Activated CD4-positive, alpha-beta T cell treated with anti-CD3 and anti-CD28 coated beads for 36 hours (primary cell): ENCODE measurements around the gene PMS1. TPM values are rescaled to one million over a fixed set of nuclear protein-coding genes. Genes with fewer than 3 reads are reported as not detected.

Experiments
- ATAC-seq: fragments of 200-7000 bp; cut with Tn5 transposase; one replicate; pipeline ENCODE4 v1.10.0; 2021; ENCODE audit warnings: mild to moderate bottlenecking, moderate library complexity
- CTCF ChIA-PET: fragments of 350-600 bp; sonication (Branson Sonifier 250); formaldehyde crosslinking; loops from one replicate; lab custom pipeline; 2021; ENCODE audit warnings: antibody characterized with exemption; lab: Charles Lee
- POLR2A ChIA-PET: fragments of 350-600 bp; sonication (Branson Sonifier 250); formaldehyde crosslinking; loops from one replicate; lab custom pipeline; 2021; ENCODE audit warnings: antibody characterized with exemption, inconsistent platforms; lab: Charles Lee
- DNase-seq: peaks from one replicate; pipeline ENCODE4 v3.0.0-alpha.2; 2020
- H3K27ac Mint-ChIP-seq: one replicate; pipeline ENCODE4 v1.8.0; 2021; ENCODE audit warnings: mixed read lengths
- H3K27me3 Mint-ChIP-seq: one replicate; pipeline ENCODE4 v1.8.0; 2021; ENCODE audit warnings: mixed read lengths
- H3K36me3 Mint-ChIP-seq: one replicate; pipeline ENCODE4 v1.8.0; 2021; ENCODE audit warnings: low read depth, mixed read lengths
- H3K4me1 Mint-ChIP-seq: one replicate; pipeline ENCODE4 v1.8.0; 2021; ENCODE audit warnings: mixed read lengths
- H3K4me3 Mint-ChIP-seq: one replicate; pipeline ENCODE4 v1.8.0; 2021; ENCODE audit warnings: mild to moderate bottlenecking, moderate library complexity, mixed read lengths
- H3K9me3 Mint-ChIP-seq: one replicate; pipeline ENCODE4 v1.8.0; 2021; ENCODE audit warnings: low read depth, mixed read lengths
- intact Hi-C, 2 experiments: fragments of 100-400 bp; cut with DNase I in 1 of 2; cut with micrococcal nuclease in 1 of 2; formaldehyde crosslinking; loops; one replicate each; pipeline versions ENCODE4 v1.14.2 to v1.15.1; 2022 to 2024; cut with DNase I, micrococcal nuclease
- total RNA-seq, 2 experiments: library from RNA; stranded (reverse); gene quantifications; one replicate each; pipeline ENCODE4 v1.2.3, GENCODE V29; 2021

PMS1 gene
- total RNA-seq, 2 experiments from 2014 or later = 45.8 to 47.4 TPM

DNA sequence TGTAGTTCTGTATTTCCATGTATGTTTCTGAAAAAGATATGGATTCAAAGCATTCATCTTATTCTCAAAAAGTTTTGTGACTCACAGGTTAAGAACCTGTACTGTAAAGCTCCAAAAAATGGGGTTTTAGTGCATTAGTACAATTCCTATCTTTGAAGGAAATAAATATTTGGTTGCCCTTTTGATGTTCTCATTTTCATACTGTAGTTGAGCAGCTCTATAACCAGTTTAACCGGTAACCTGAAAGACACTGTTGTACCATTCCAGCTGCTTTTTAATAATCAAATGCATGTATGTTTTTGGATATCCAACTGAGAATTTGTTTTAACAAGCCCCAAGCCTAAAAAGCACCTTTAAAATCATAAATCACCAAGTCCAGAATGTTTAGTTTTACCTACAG lies 12.0 kb upstream of the PMS1 start:
- ATAC-seq = no peak
- H3K4me3 Mint-ChIP-seq = no peak overlapping the region
- no peaks in the 10 kb centered on the region for H3K9me3 Mint-ChIP-seq
- DNase-seq = no peak
- CTCF ChIA-PET = interaction anchor here (2.0 to 3.9 kb wide), 2 partner anchors 9 to 22 kb away, joined by 5 to 21 read pairs; partner anchors contain the start of gene OSGEPL1
- no peaks in the 10 kb centered on the region for H3K27me3 Mint-ChIP-seq
- POLR2A ChIA-PET = interaction anchor here (1.2 kb wide), 1 partner anchor 10 kb away, joined by 4 read pairs; the partner anchor contains the start of gene OSGEPL1
- peaks cover 29% of the 10 kb centered on the region for H3K36me3 Mint-ChIP-seq
- H3K4me1 Mint-ChIP-seq = peaks cover 3% of the 10 kb centered on the region
- intact Hi-C loops = no loop called here
- H3K27ac Mint-ChIP-seq = peak overlapping the region; percentile 2

DNA sequence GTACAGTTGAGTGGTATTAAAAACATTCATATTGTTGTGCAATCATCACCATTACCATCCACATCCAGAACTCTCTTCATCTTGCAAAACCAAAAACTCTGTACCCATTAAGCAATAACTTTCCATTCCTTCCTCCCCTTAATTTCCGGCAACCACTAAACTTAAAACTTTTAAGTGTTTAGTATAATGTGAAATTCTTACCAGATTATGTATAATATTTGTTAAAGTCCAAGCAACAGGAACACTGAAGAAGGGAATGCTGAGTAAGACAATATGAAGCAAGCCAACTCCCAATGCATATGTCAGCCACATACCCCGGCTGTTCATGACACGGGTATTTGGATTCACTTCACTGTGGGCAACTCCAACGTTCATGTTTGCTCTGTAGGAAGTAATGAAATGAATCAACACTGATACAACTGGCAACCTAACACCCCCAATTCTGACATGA lies 2.0 kb upstream of the PMS1 start:
- ATAC-seq (no peak), DNase-seq (peak; percentile 48)
- ChIA-PET POLR2A (no interaction called here), CTCF (interaction anchor here (0.9 to 1.4 kb wide), 3 partner anchors 8 to 20 kb away, joined by 3 to 9 read pairs (median 3); partner anchors contain the start of gene OSGEPL1)
- H3K4me1 Mint-ChIP-seq = peaks cover 57% of the 10 kb centered on the region
- intact Hi-C loops = loop anchor here (5.0 to 10.0 kb wide), 3 partner anchors 200 to 1853 kb away; partner anchors contain the start of genes SLC40A1 (in 1 of the 2) and WDR75 (in 1 of the 2)
- peaks cover 60% of the 10 kb centered on the region for H3K36me3 Mint-ChIP-seq
- no peaks in the 10 kb centered on the region for H3K27me3 Mint-ChIP-seq
- H3K4me3 Mint-ChIP-seq = peak overlapping the region; percentile 74
- H3K9me3 Mint-ChIP-seq = no peaks in the 10 kb centered on the region
- peak overlapping the region; percentile 89 for H3K27ac Mint-ChIP-seq

DNA sequence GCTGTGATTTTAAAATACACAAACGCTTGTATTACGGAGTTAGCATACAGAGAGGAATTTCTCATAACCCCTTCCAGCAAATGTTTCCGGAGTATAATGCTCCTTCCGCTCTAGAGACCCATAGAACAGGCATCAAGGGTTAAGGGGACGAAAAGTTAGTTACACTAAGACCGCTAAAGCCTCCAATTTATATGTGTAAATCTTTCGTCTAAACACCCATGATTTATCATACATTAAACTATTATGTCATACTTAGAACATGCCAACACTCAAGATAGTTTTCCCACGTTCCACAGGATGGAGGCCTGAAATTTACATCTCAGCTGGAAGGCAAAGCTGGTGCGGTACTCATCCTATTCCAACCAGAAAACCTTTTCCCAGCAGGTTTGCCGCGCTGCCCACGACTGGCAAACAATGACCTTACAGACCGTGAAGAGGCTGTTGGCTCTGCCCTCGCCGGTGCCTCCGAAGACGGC lies 761 bp upstream of the PMS1 start:
- CTCF ChIA-PET = interaction anchor here (0.6 to 1.7 kb wide), 3 partner anchors 19 to 1093 kb away, joined by 3 to 11 read pairs (median 7); partner anchors contain the start of gene OSGEPL1
- Mint-ChIP-seq H3K27ac (peak overlapping the region; percentile 89), H3K4me1 (peaks cover 55% of the 10 kb centered on the region), H3K36me3 (peaks cover 63% of the 10 kb centered on the region), H3K4me3 (peak overlapping the region; percentile 74), H3K9me3 (no peaks in the 10 kb centered on the region), H3K27me3 (no peaks in the 10 kb centered on the region)
- POLR2A ChIA-PET = interaction anchor here (0.6 to 1.1 kb wide), 3 partner anchors 19 to 142 kb away, joined by 3 to 7 read pairs (median 3); partner anchors contain the start of gene OSGEPL1
- ATAC-seq (peak; percentile 5), DNase-seq (no peak)
- intact Hi-C loops = loop anchor here (5.0 to 10.0 kb wide), 3 partner anchors 201 to 1851 kb away; partner anchors contain the start of genes SLC40A1 (in 1 of the 2) and WDR75 (in 1 of the 2)

DNA sequence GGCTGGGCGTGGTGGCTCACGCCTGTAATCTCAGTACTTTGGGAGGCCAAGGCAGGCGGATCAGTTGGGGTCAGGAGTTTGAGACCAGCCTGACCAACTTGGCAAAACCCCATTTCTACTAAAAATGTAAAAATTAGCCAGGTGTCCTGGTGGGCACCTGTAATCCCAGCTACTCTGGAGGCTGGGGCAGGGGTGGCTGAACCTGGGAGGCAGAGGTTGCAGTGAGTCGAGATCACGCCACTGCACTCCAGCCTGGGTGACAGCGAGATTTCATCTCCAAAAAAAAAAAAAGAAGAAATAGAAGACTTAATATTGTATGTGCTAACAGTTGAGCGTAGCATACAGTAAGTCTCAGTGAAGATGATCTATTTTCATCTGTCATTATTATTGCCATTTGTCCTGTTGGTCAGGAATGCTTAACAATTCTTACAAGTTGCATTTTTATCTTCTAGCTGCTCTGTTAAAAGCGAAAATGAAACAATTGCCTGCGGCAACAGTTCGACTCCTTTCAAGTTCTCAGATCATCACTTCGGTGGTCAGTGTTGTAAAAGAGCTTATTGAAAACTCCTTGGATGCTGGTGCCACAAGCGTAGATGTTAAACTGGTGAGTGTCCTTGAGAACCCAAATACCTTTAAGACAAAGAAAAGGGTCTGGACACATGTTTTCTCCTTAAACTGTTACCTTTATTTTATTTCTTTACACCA lies 7.2 kb downstream of the PMS1 start:
- ChIA-PET CTCF (interaction anchor here (3.7 kb wide), 1 partner anchor 29 kb away, joined by 14 read pairs; the partner anchor contains the start of gene OSGEPL1), POLR2A (no interaction called here)
- Mint-ChIP-seq H3K36me3 (peaks cover 48% of the 10 kb centered on the region), H3K4me1 (peaks cover 12% of the 10 kb centered on the region), H3K9me3 (no peaks in the 10 kb centered on the region), H3K27me3 (no peaks in the 10 kb centered on the region), H3K27ac (peak overlapping the region; percentile 43), H3K4me3 (no peak overlapping the region)
- ATAC-seq (no peak), DNase-seq (no peak)
- intact Hi-C loops = no loop called here

DNA sequence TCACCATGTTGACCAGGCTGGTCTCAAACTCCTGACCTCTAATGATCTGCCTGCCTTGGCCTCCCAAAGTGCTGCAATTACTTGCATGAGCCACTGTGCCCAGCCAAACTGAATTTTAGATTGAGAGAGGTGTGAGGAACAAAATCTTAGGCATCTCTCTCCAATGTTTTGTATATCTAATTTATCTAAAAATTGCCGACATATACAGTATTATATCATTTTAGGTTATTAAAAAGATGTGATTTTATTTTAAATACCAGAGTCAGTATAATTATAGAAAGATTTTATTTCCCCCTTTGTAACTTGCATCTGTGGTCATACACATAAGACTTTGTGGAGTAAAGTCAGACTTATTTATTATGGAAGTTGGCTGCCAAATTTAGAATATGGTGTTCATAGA lies 10.1 kb downstream of the PMS1 start:
- H3K36me3 Mint-ChIP-seq = peaks cover 46% of the 10 kb centered on the region
- no peak for ATAC-seq
- no peaks in the 10 kb centered on the region for H3K9me3 Mint-ChIP-seq
- CTCF ChIA-PET = interaction anchor here (1.4 kb wide), 1 partner anchor 32 kb away, joined by 4 read pairs; the partner anchor contains the start of gene OSGEPL1
- intact Hi-C loops = no loop called here
- no peak overlapping the region for H3K27ac Mint-ChIP-seq
- POLR2A ChIA-PET = no interaction called here
- peaks cover 15% of the 10 kb centered on the region for H3K4me1 Mint-ChIP-seq
- no peak overlapping the region for H3K4me3 Mint-ChIP-seq
- DNase-seq = no peak
- H3K27me3 Mint-ChIP-seq = no peaks in the 10 kb centered on the region

DNA sequence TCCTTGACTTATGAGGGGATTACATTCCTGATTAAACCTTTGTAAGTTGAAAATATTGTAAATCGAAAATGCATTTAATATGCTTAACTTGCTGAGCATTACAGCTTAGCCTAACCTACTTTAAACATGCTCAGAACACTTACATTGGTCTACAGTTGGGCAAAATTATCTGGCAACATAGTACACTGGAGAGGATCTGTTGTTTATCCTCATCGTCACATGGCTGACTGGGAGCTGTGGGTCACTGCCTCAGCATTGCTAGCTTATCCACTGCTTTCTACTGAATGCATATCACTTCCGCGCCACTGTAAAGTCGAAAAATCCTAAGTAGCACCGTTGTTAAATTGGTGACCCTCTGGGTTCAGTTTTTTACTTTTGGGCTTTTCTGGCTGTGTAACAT lies 13.7 kb downstream of the PMS1 start:
- Mint-ChIP-seq H3K36me3 (peaks cover 38% of the 10 kb centered on the region), H3K4me3 (no peak overlapping the region), H3K27ac (no peak overlapping the region), H3K27me3 (no peaks in the 10 kb centered on the region), H3K4me1 (peaks cover 10% of the 10 kb centered on the region), H3K9me3 (no peaks in the 10 kb centered on the region)
- POLR2A ChIA-PET = no interaction called here
- ATAC-seq (no peak), DNase-seq (no peak)
- CTCF ChIA-PET = interaction anchor here (1.4 to 1.6 kb wide), 4 partner anchors 8 to 243 kb away, joined by 3 to 5 read pairs (median 3); no protein-coding TSS in a partner anchor
- intact Hi-C loops = loop anchor here (2.0 to 5.0 kb wide), 2 partner anchors 273 to 274 kb away; no protein-coding TSS in a partner anchor

DNA sequence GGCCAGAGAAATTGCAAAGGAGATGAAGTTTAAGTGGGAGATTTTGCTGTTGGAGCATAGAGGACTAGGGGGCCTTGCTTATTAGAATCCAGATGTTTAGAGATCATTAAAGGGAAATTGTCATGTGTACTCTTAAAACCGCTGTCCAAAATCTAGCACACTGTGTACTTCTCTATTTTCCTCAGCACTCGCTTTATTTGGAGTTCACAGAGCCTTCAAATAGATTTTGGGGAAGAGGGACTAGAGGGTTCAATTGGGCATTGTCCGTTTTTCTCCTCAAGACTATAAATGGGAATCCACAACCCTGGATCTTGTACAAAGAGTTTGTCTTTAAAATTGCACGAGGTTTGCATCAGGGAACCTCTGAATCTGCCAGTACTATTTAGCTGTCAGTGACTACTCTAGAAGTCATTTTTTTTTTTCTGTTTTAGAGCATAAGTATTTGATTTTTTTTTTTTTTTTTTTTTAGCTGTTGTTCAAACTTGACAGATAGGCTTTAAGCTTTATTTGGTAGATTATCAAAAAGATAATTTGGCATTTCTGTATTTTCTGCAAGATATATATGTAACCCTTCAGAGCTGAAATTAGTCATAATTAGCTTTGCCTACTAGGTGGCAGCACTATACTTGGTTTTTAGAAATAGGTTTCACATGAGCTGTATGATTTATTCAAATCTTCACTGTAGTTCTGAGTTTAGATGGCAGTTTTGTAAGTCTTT lies 14.2 kb downstream of the PMS1 start:
- H3K36me3 Mint-ChIP-seq = peaks cover 34% of the 10 kb centered on the region
- H3K4me1 Mint-ChIP-seq = peaks cover 10% of the 10 kb centered on the region

DNA sequence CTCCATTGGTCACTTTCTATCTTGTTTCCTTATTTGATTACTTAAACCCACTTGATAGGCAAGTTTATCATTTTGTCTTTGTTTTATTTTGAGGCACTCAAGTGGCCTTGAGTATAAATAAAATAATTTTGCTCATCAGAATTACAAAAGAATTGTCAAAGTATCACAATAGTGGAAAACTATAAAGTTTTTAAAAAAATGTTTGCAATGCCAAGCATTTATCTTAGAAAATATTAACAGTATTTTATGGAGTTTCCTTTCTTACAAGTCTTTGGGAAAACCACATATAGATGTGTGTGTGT lies 14.7 kb downstream of the PMS1 start:
- intact Hi-C loops = loop anchor here (2.0 to 5.0 kb wide), 2 partner anchors 272 to 273 kb away; no protein-coding TSS in a partner anchor
- Mint-ChIP-seq H3K27ac (no peak overlapping the region), H3K36me3 (peaks cover 32% of the 10 kb centered on the region), H3K4me3 (no peak overlapping the region), H3K9me3 (no peaks in the 10 kb centered on the region), H3K4me1 (peaks cover 10% of the 10 kb centered on the region), H3K27me3 (no peaks in the 10 kb centered on the region)
- POLR2A ChIA-PET = interaction anchor here (0.7 kb wide), 1 partner anchor 133 kb away, joined by 3 read pairs; no protein-coding TSS in a partner anchor
- DNase-seq (no peak), ATAC-seq (no peak)
- CTCF ChIA-PET = interaction anchor here (0.6 to 1.6 kb wide), 11 partner anchors 9 to 519 kb away, joined by 3 to 6 read pairs (median 3); partner anchors contain the start of gene OSGEPL1

More for the DNA sequence above, 14.2 kb downstream of the PMS1 start:
- ChIA-PET POLR2A (interaction anchor here (0.7 kb wide), 1 partner anchor 133 kb away, joined by 3 read pairs; no protein-coding TSS in a partner anchor), CTCF (interaction anchor here (0.6 to 1.6 kb wide), 11 partner anchors 9 to 520 kb away, joined by 3 to 6 read pairs (median 3); partner anchors contain the start of gene OSGEPL1)
- Mint-ChIP-seq H3K4me3 (no peak overlapping the region), H3K27me3 (no peaks in the 10 kb centered on the region), H3K27ac (no peak overlapping the region), H3K9me3 (no peaks in the 10 kb centered on the region)
- intact Hi-C loops = loop anchor here (2.0 to 5.0 kb wide), 2 partner anchors 272 to 274 kb away; no protein-coding TSS in a partner anchor
- DNase-seq (no peak), ATAC-seq (peak; percentile 68)

DNA sequence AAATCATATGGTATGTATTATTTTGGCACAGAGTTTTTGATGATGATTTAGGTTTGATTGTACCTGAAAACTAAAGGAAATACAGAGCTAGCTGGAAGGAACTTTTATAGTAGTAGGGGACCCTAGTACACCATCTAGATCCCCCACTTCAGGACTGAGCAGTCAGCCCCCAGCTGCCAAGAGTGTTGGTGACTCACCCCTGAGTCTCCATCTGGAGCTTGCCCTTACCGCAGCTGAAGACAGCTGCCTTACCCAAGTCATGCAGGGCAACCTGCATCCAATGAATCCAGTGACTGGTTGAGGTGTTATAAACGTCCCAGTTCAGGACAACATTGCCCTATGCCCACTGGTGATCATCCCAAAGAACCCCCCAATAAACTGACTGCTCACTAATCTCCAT lies 15.3 kb downstream of the PMS1 start:
- no peak overlapping the region for H3K4me3 Mint-ChIP-seq
- H3K9me3 Mint-ChIP-seq = no peaks in the 10 kb centered on the region
- ChIA-PET POLR2A (no interaction called here), CTCF (interaction anchor here (0.8 to 0.9 kb wide), 2 partner anchors 9 to 269 kb away, joined by 3 read pairs; no protein-coding TSS in a partner anchor)
- H3K4me1 Mint-ChIP-seq = peaks cover 10% of the 10 kb centered on the region
- intact Hi-C loops = loop anchor here (2.0 to 5.0 kb wide), 2 partner anchors 271 to 273 kb away; no protein-coding TSS in a partner anchor
- ATAC-seq (no peak), DNase-seq (no peak)
- H3K27me3 Mint-ChIP-seq = no peaks in the 10 kb centered on the region
- no peak overlapping the region for H3K27ac Mint-ChIP-seq
- peaks cover 27% of the 10 kb centered on the region for H3K36me3 Mint-ChIP-seq

DNA sequence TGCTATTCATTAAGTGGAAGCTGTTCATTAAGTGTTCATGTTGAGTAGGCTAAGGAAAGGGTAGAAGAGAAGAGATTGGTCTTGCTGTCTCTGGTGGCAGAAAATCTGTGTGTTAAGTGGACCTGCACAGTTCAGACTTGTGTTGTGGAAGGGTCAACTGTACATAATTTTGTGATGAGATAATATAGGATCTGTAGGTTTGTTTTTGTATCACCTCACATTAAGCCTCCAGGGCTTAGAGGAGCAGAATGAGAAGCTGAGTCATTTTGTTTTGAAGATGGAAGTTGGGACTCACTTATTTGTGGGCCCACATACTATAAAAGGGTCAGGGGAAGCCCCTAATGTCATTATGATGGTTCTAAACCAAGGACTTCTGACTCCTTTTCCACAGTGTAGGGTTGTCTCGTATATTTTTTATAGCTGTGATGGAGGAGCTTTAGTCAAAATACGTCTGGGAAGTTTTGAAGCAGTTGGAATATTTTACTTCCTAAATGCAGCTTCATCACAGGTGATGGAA lies 18.2 kb downstream of the PMS1 start:
- Mint-ChIP-seq H3K4me1 (peaks cover 10% of the 10 kb centered on the region), H3K36me3 (peaks cover 24% of the 10 kb centered on the region), H3K27ac (no peak overlapping the region), H3K27me3 (no peaks in the 10 kb centered on the region), H3K4me3 (no peak overlapping the region), H3K9me3 (no peaks in the 10 kb centered on the region)
- intact Hi-C loops = no loop called here
- ChIA-PET POLR2A (no interaction called here), CTCF (interaction anchor here (1.1 to 1.2 kb wide), 2 partner anchors 52 to 266 kb away, joined by 3 to 4 read pairs; no protein-coding TSS in a partner anchor)
- DNase-seq (no peak), ATAC-seq (peak; percentile 60)
